DOHH2 (cell line): Measurements from ENCODE around the gene HSBP1L1.

ENCODE experiments used
- CTCF ChIP-seq: fragments of 200-600 bp; sonication (generic); IDR thresholded peaks from one replicate; pipeline ENCODE4 v1.5.1; 2014; ENCODE audit warnings: antibody characterized with exemption, mild to moderate bottlenecking, low read depth, low read length; ENCODE audit not compliant: poor library complexity, severe bottlenecking
- EZH2phosphoT487 ChIP-seq: fragments of 200-600 bp; sonication (generic); IDR thresholded peaks from 2 replicates; pipeline ENCODE4 v1.6.1; 2017; ENCODE audit warnings: borderline replicate concordance, mild to moderate bottlenecking, antibody characterized with exemption, low read length, moderate library complexity, mixed read lengths

GRCh38 chr18:79972720-79973119 lies 8.3 kb downstream of the HSBP1L1 start:
- TF ChIP-seq CTCF (no peak), EZH2phosphoT487 (no peak)
